ENCODE results near the gene PAX2. TPM values are rescaled to one million over a fixed set of nuclear protein-coding genes. Genes with fewer than 3 reads are reported as not detected.

The PAX2 gene
- total RNA-seq, 1 donor from 2014 or later: 0.23 TPM

DNA sequence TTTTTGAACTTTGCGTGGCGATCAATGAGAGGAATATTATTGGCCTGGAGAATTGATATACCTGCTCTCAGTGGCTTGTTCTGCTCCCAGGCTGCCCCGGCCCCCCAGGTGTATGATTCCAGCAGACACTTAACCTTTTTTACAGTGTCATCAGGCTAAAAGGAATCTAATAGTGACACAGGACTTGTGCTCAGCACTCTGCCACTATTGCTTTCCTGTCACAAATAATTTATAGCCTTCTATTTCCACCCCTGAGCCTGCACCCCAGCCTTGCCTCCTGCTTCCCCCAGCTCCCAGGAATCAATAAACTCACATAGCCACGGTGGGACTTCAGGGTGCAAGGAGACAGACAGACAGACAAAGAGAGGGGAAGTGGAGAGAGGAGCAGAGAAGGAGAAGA, 28.3 kb downstream of the PAX2 start:
- Histone ChIP-seq H3K27me3 (ENCODE audit: insufficient read depth, low read length) (peaks cover 42% of the 10 kb centered on the region), H3K9me3 (ENCODE audit: insufficient read depth, low read depth, low read length) (no peaks in the 10 kb centered on the region), H2AFZ (ENCODE audit: low read depth, low read length) (no peak overlapping the region), H3K4me2 (ENCODE audit: low read length) (no peak overlapping the region), H3K4me1 (ENCODE audit: insufficient read depth, low read length) (no peaks in the 10 kb centered on the region), H3K9ac (ENCODE audit: low read length) (no peak overlapping the region), H3K27ac (ENCODE audit: low read depth, low read length) (no peak overlapping the region), H3K4me3 (ENCODE audit: insufficient read depth, low read depth, low read length) (no peak overlapping the region), H4K20me1 (ENCODE audit: insufficient read depth, low read length) (no peaks in the 10 kb centered on the region), H3K36me3 (ENCODE audit: insufficient read depth, low read length) (no peaks in the 10 kb centered on the region), H3K79me2 (ENCODE audit: insufficient read depth, low read length) (no peaks in the 10 kb centered on the region)
- no peak for DNase-seq (ENCODE audit: low read depth)
- Mint-ChIP-seq H3K4me3 (ENCODE audit: unreplicated experiment) (no peak overlapping the region), H3K36me3 (ENCODE audit: low read depth, unreplicated experiment) (no peaks in the 10 kb centered on the region), H3K27me3 (ENCODE audit: low read depth, unreplicated experiment) (peaks cover 78% of the 10 kb centered on the region), H3K27ac (ENCODE audit: unreplicated experiment) (no peak overlapping the region), H3K4me1 (ENCODE audit: low read depth, unreplicated experiment) (no peaks in the 10 kb centered on the region), H3K9me3 (ENCODE audit: unreplicated experiment) (no peaks in the 10 kb centered on the region)
- TF ChIP-seq, protein P1, sequence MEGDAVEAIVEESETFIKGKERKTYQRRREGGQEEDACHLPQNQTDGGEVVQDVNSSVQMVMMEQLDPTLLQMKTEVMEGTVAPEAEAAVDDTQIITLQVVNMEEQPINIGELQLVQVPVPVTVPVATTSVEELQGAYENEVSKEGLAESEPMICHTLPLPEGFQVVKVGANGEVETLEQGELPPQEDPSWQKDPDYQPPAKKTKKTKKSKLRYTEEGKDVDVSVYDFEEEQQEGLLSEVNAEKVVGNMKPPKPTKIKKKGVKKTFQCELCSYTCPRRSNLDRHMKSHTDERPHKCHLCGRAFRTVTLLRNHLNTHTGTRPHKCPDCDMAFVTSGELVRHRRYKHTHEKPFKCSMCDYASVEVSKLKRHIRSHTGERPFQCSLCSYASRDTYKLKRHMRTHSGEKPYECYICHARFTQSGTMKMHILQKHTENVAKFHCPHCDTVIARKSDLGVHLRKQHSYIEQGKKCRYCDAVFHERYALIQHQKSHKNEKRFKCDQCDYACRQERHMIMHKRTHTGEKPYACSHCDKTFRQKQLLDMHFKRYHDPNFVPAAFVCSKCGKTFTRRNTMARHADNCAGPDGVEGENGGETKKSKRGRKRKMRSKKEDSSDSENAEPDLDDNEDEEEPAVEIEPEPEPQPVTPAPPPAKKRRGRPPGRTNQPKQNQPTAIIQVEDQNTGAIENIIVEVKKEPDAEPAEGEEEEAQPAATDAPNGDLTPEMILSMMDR (IDR thresholded peaks at IDR 0.05; ENCODE audit: insufficient read depth, low read depth, low read length): no peak
- no peak for TF ChIP-seq EZH2 (IDR thresholded peaks at IDR 0.05; ENCODE audit: insufficient read depth, low read length)
- FAIRE-seq: no peak

DNA sequence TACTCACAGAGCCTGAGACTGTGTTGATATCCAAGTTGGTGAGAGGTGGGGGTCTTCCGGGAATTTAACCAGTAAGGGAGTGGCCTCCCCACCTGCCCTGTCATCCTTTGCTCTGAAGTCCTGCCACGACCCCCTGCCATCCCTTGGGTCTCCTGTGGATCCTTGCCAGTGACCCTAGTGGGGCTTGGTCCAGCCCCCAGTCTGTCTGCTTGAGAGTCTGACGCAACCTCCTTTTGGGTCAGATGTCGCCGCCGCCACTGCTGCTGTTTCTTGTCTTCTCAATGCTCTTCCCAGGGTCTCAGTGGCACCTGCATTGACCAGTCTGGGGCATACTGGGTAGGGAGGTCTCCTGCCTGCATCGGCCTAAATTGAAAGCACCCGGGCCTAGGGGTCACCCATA, 28.8 kb downstream of the PAX2 start:
- no peaks in the 10 kb centered on the region for H4K20me1 ChIP-seq (ENCODE audit: insufficient read depth, low read length)
- Mint-ChIP-seq H3K27me3 (ENCODE audit: low read depth, unreplicated experiment) (peaks cover 82% of the 10 kb centered on the region), H3K4me3 (ENCODE audit: unreplicated experiment) (no peak overlapping the region), H3K27ac (ENCODE audit: unreplicated experiment) (no peak overlapping the region), H3K4me1 (ENCODE audit: low read depth, unreplicated experiment) (no peaks in the 10 kb centered on the region), H3K9me3 (ENCODE audit: unreplicated experiment) (peaks cover 3% of the 10 kb centered on the region), H3K36me3 (ENCODE audit: low read depth, unreplicated experiment) (no peaks in the 10 kb centered on the region)
- no peak for DNase-seq (ENCODE audit: low read depth)
- TF ChIP-seq EZH2 (IDR thresholded peaks at IDR 0.05; ENCODE audit: insufficient read depth, low read length): no peak
- TF ChIP-seq, protein P1 (IDR thresholded peaks at IDR 0.05; ENCODE audit: insufficient read depth, low read depth, low read length): no peak
- H3K27me3 ChIP-seq (ENCODE audit: insufficient read depth, low read length): peaks cover 42% of the 10 kb centered on the region
- H3K9me3 ChIP-seq (ENCODE audit: insufficient read depth, low read depth, low read length): no peaks in the 10 kb centered on the region
- H3K9ac ChIP-seq (ENCODE audit: low read length): no peak overlapping the region
- H3K4me2 ChIP-seq (ENCODE audit: low read length): no peak overlapping the region
- H3K36me3 ChIP-seq (ENCODE audit: insufficient read depth, low read length): no peaks in the 10 kb centered on the region
- no peaks in the 10 kb centered on the region for H3K4me1 ChIP-seq (ENCODE audit: insufficient read depth, low read length)
- H2AFZ ChIP-seq (ENCODE audit: low read depth, low read length): no peak overlapping the region
- FAIRE-seq: no peak
- H3K27ac ChIP-seq (ENCODE audit: low read depth, low read length): no peak overlapping the region
- H3K79me2 ChIP-seq (ENCODE audit: insufficient read depth, low read length): no peaks in the 10 kb centered on the region
- no peak overlapping the region for H3K4me3 ChIP-seq (ENCODE audit: insufficient read depth, low read depth, low read length)

DNA sequence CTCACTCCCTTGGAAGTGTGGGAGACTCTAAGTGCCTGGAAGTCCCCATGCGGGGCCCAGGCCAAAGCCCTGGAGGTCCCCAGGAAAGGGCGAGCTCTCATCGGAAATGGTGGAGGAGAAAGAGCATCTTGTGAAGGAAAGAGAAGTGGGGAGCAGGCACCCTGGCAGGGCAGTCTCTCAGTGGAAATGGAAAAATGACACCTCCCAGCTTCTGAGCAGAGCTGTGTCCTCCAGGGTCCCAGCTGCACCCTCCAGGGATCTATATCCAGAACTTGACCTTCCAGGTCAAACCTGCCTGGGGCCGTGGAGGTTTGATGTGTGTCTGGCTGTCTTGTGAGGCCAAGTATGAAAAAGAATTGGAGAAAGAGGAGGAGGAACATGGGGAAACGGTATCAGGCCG, 29.5 kb downstream of the PAX2 start:
- H3K27me3 Mint-ChIP-seq (ENCODE audit: low read depth, unreplicated experiment): peaks cover 86% of the 10 kb centered on the region
- peaks cover 48% of the 10 kb centered on the region for H3K27me3 ChIP-seq (ENCODE audit: insufficient read depth, low read length)
- no peaks in the 10 kb centered on the region for H3K9me3 ChIP-seq (ENCODE audit: insufficient read depth, low read depth, low read length)

More for the DNA sequence above, 29.5 kb downstream of the PAX2 start:
- no peaks in the 10 kb centered on the region for H4K20me1 ChIP-seq (ENCODE audit: insufficient read depth, low read length)
- H3K4me2 ChIP-seq (ENCODE audit: low read length): no peak overlapping the region
- no peaks in the 10 kb centered on the region for H3K4me1 ChIP-seq (ENCODE audit: insufficient read depth, low read length)
- no peak overlapping the region for H2AFZ ChIP-seq (ENCODE audit: low read depth, low read length)
- no peak overlapping the region for H3K27ac ChIP-seq (ENCODE audit: low read depth, low read length)
- H3K79me2 ChIP-seq (ENCODE audit: insufficient read depth, low read length): no peaks in the 10 kb centered on the region
- H3K36me3 ChIP-seq (ENCODE audit: insufficient read depth, low read length): no peaks in the 10 kb centered on the region
- Mint-ChIP-seq H3K9me3 (ENCODE audit: unreplicated experiment) (peaks cover 9% of the 10 kb centered on the region), H3K4me1 (ENCODE audit: low read depth, unreplicated experiment) (no peaks in the 10 kb centered on the region), H3K36me3 (ENCODE audit: low read depth, unreplicated experiment) (no peaks in the 10 kb centered on the region), H3K27ac (ENCODE audit: unreplicated experiment) (no peak overlapping the region), H3K4me3 (ENCODE audit: unreplicated experiment) (no peak overlapping the region)
- FAIRE-seq (no peak), DNase-seq (ENCODE audit: low read depth) (no peak)
- H3K9ac ChIP-seq (ENCODE audit: low read length): no peak overlapping the region
- TF ChIP-seq, protein P1 (IDR thresholded peaks at IDR 0.05; ENCODE audit: insufficient read depth, low read depth, low read length): no peak
- TF ChIP-seq EZH2 (IDR thresholded peaks at IDR 0.05; ENCODE audit: insufficient read depth, low read length): no peak
- H3K4me3 ChIP-seq (ENCODE audit: insufficient read depth, low read depth, low read length): no peak overlapping the region

Data from astrocyte (in vitro differentiated cells and primary cell).